GM12878 (cell line): ENCODE measurements around the gene MCEMP1. TPM values are rescaled to one million over a fixed set of nuclear protein-coding genes. Genes with fewer than 3 reads are reported as not detected.

Source experiments
- ATAC-seq: fragments of 200-7000 bp; cut with Tn5 transposase; 3 replicates; pipeline ENCODE4 v1.9.1; 2020; ENCODE audit warnings: mild to moderate bottlenecking, moderate library complexity
- BruUV-seq: library from RNA; stranded (reverse); fragments of 400-500 nt; replicated peaks from 2 replicates; lab custom pipeline; 2021; lab: Mats Ljungman, UMichigan
- CTCF ChIA-PET: fragments of 300-600 bp; sonication (Branson Sonifier 250); formaldehyde crosslinking; extraction: SDS; loops from one replicate; lab custom pipeline; 2021; ENCODE audit warnings: inconsistent platforms; lab: Yijun Ruan, JAX
- POLR2A ChIA-PET: fragments of 350-600 bp; formaldehyde crosslinking; extraction: SDS; loops from one replicate; lab custom pipeline; 2021; ENCODE audit warnings: inconsistent platforms; lab: Charles Lee
- RAD21 ChIA-PET: fragments of 300-600 bp; sonication (Branson Sonifier 250); formaldehyde crosslinking; loops from one replicate; lab custom pipeline; 2023; ENCODE audit warnings: antibody characterized with exemption; ENCODE audit not compliant: unreplicated experiment; lab: Charles Lee
- SMC1A ChIA-PET: fragments of 300-600 bp; sonication (Branson Sonifier 250); formaldehyde crosslinking; loops from one replicate; lab custom pipeline; 2023; ENCODE audit not compliant: unreplicated experiment, uncharacterized antibody; lab: Charles Lee
- DNase-seq: peaks from one replicate; pipeline ENCODE4 v3.0.0-alpha.2; 2011; ENCODE audit warnings: low read depth, low spot score
- FAIRE-seq: peaks from 3 replicates; lab custom pipeline; 2011; peaks lifted over from hg19 to GRCh38; lab: Jason Lieb, UNC
- H2AFZ ChIP-seq: 2 replicates; pipeline ENCODE4 v1.6.0; 2011; ENCODE audit warnings: low read depth, low read length, control low read depth; ENCODE audit not compliant: control insufficient read depth
- H3K27ac ChIP-seq: 2 replicates; pipeline ENCODE4 v1.5.1; 2011; ENCODE audit warnings: control low read depth; ENCODE audit not compliant: control insufficient read depth, insufficient read depth
- H3K27me3 ChIP-seq, 2 experiments: replicated peaks in 1 of 2; 2 replicates each; pipeline versions ENCODE4 v1.6.0 to v1.6.1; 2011; ENCODE audit warnings: low read length in 1 of 2; ENCODE audit not compliant: control insufficient read depth in 2 of 2, insufficient read depth in 2 of 2
- H3K36me3 ChIP-seq, 2 experiments: 2 replicates each; pipeline ENCODE4 v1.5.1; 2011; ENCODE audit warnings: low read length in 1 of 2; ENCODE audit not compliant: control insufficient read depth in 2 of 2, insufficient read depth in 2 of 2
- H3K4me1 ChIP-seq: 2 replicates; pipeline ENCODE4 v1.6.1; 2011; ENCODE audit warnings: mild to moderate bottlenecking, low read length, moderate library complexity, mixed read lengths; ENCODE audit not compliant: control insufficient read depth, insufficient read depth
- H3K4me2 ChIP-seq: 2 replicates; pipeline ENCODE4 v1.6.0; 2011; ENCODE audit warnings: control low read depth; ENCODE audit not compliant: control insufficient read depth, insufficient read depth
- H3K4me3 ChIP-seq: fragments of 200-600 bp; sonication (generic); 2 replicates; pipeline ENCODE4 v1.5.1; 2016
- H3K79me2 ChIP-seq: 2 replicates; pipeline ENCODE4 v1.6.0; 2011; ENCODE audit warnings: low read length; ENCODE audit not compliant: control insufficient read depth, insufficient read depth
- H3K9ac ChIP-seq: 2 replicates; pipeline ENCODE4 v1.8.0; 2011; ENCODE audit warnings: low read length, control low read depth, mixed read lengths; ENCODE audit not compliant: control insufficient read depth, insufficient read depth
- H3K9me3 ChIP-seq: replicated peaks from 3 replicates; pipeline ENCODE4 v1.5.1; 2011; ENCODE audit warnings: mild to moderate bottlenecking, low read length; ENCODE audit not compliant: control insufficient read depth, insufficient read depth
- H4K20me1 ChIP-seq: 2 replicates; pipeline ENCODE4 v1.6.0; 2011; ENCODE audit not compliant: control insufficient read depth, insufficient read depth
- CTCF ChIP-seq, 3 experiments: IDR thresholded peaks in 2 of 3; conservative IDR thresholded peaks in 1 of 3; 2 replicates each; pipeline ENCODE4 v1.5.1; 2011; ENCODE audit warnings: low read depth in 3 of 3, low read length in 3 of 3, mild to moderate bottlenecking in 3 of 3, control low read depth in 2 of 3, moderate library complexity in 2 of 3, inconsistent platforms in 1 of 3, mixed read lengths in 1 of 3; ENCODE audit not compliant: control insufficient read depth in 2 of 3, insufficient read depth in 1 of 3; ENCODE audit errors: extremely low read depth in 1 of 3
- ZNF687 ChIP-seq: fragments of 450-650 bp; IDR thresholded peaks from 2 replicates; pipeline ENCODE4 v1.6.1; 2017; ENCODE audit warnings: mild to moderate bottlenecking, moderate library complexity
- WGBS: methylation state at CpG from one replicate; pipeline ENCODE4 v1.1.6; 2016; ENCODE audit warnings: low lambda C conversion rate; ENCODE audit not compliant: insufficient replicate concordance, insufficient coverage; ENCODE audit errors: missing lambda C conversion rate; 5-methylcytosine and 5-hydroxymethylcytosine counted together
- in situ Hi-C: fragments of 300-500 bp; cut with MboI; formaldehyde crosslinking; loops from 9 replicates; pipeline ENCODE4 v1.14.3; 2018; ENCODE audit warnings: mixed read lengths
- intact Hi-C: fragments of 100-400 bp; cut with micrococcal nuclease; formaldehyde crosslinking; loops from one replicate; pipeline ENCODE4 v1.14.2; 2022; ENCODE audit not compliant: unreplicated experiment
- polyA plus RNA-seq, 11 experiments: library from polyadenylated mRNA; depleted of rRNA in 4 of 11; unstranded in 6 of 11; stranded (reverse) in 5 of 11; fragments of >200 nt; fragmentation: Nextera tagmentation in 4 of 11; fragmentation: Illumina TruSeq in 1 of 11; extraction: Ambion mirVana in 4 of 11; extraction: Trizol in 1 of 11; gene quantifications; 1 replicate in 1 of 11; 2 replicates in 10 of 11; pipeline versions ENCODE4 v1.2.1 to v1.2.3, GENCODE V29; 2011 to 2016; ENCODE audit warnings: inconsistent platforms in 2 of 11, missing spikeins in 2 of 11, low read depth in 1 of 11
- total RNA-seq, 4 experiments: library from RNA; depleted of rRNA in 3 of 4; stranded (reverse); fragments of >200 nt in 3 of 4; fragmentation: Illumina TruSeq in 1 of 4; extraction: Trizol in 1 of 4; gene quantifications; 2 replicates each; pipeline versions ENCODE4 v1.2.1 to v1.2.3, GENCODE V29; 2013 to 2021

The MCEMP1 gene
- total and polyA plus RNA-seq, 10 of the 15 experiments (the other 5 are each of a cell fraction or from before 2014, with no cell fraction given) = 0.08 to 0.55 (median 0.26) TPM; not detected in 1

DNA sequence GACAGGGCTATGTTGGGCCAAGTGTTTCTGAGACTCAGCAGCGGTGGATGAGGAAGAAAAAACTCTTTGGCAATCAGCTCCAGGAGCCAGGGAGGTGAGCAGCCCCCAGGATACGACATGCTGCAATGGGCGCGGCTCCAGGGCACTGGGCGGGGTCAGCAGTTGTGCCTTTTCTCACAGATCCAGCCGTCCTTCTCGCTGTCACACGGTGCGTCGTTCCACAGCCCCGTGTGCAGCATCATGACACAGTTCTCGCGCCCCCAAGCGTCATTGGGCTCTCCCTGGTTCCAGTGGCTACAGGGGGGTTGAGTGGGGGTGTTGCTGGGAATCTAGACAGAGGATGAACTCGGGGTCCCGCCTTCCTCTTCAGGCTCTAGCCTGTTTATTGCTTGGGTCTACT, 52.3 kb downstream of the MCEMP1 start:
- H3K4me2 ChIP-seq = no peak overlapping the region
- H3K36me3 ChIP-seq = no peaks in the 10 kb centered on the region
- H3K4me1 ChIP-seq = no peaks in the 10 kb centered on the region; the same call in none of the 2 replicates
- RAD21 ChIA-PET = interaction anchor here (0.8 to 1.2 kb wide), 2 partner anchors 48 to 71 kb away, joined by 3 read pairs; partner anchors contain the start of gene TRAPPC5
- no peaks in the 10 kb centered on the region for H4K20me1 ChIP-seq
- no peaks in the 10 kb centered on the region for H3K79me2 ChIP-seq
- POLR2A ChIA-PET = no interaction called here
- H2AFZ ChIP-seq = no peak overlapping the region
- no peaks in the 10 kb centered on the region; the same call in 2 of the 3 replicates for H3K9me3 ChIP-seq
- H3K9ac ChIP-seq = no peak overlapping the region
- FAIRE-seq = no peak
- no peak overlapping the region for H3K27ac ChIP-seq
- TF ChIP-seq CTCF (IDR thresholded peaks at IDR 0.05 in 2 of 3, conservative IDR thresholded peaks at IDR 0.05 in 1 of 3; ENCODE audit: control insufficient read depth in 2 of 3, extremely low read depth in 1 of 3, insufficient read depth in 1 of 3, low read depth in 3 of 3, low read length in 3 of 3) = peak in 1 of 3 experiments; percentile 4; a peak in 1 of 6 replicates
- no peak for TF ChIP-seq ZNF687
- TF ChIP-seq, all 136 proteins: peak for 1
- in situ Hi-C loops = no loop called here
- intact Hi-C loops = no loop called here
- peak; percentile 59 for ATAC-seq
- ChIA-PET CTCF (no interaction called here), SMC1A (interaction anchor here (1.0 kb wide), 1 partner anchor 38 kb away, joined by 4 read pairs; no protein-coding TSS in a partner anchor)
- Histone ChIP-seq H3K27me3 (peaks cover 4% of the 10 kb centered on the region in 2 experiments; a peak in 3 of 4 replicates), H3K4me3 (no peak overlapping the region)
- DNase-seq = no peak
- WGBS = 58% methylated on average over 16 of the region's 16 CpGs
- no TSS peak for BruUV-seq

Other genes with a start within 250 kb of the MCEMP1 start
Only the 7 nearest of the 22 such genes appear.
- 29.6 and 41.5 TPM in 2 replicates for gene XAB2, start 47.5 kb upstream of the MCEMP1 start, total RNA-seq (2014; rRNA removed)
- gene XAB2, start 47.5 kb upstream of the MCEMP1 start, total RNA-seq (2014; rRNA removed; fragmentation: Illumina TruSeq; extraction: Trizol) = 13.5 and 15.3 TPM in 2 replicates
- gene XAB2, start 47.5 kb upstream of the MCEMP1 start, total RNA-seq (2021) = 42.9 and 45.1 TPM in 2 replicates
- gene XAB2, start 47.5 kb upstream of the MCEMP1 start, polyA plus RNA-seq (2011; rRNA removed) = 9.3 and 28.5 TPM in 2 replicates
- gene XAB2, start 47.5 kb upstream of the MCEMP1 start, polyA plus RNA-seq (2014; fragmentation: Illumina TruSeq; extraction: Trizol) = 2.3 and 11.3 TPM in 2 replicates
- under 1 TPM; 0.34 to 0.66 TPM for gene XAB2, start 47.5 kb upstream of the MCEMP1 start, polyA plus RNA-seq (2014; fragmentation: Nextera tagmentation; extraction: Ambion mirVana)
- 38.1 and 43.5 TPM in 2 replicates for gene XAB2, start 47.5 kb upstream of the MCEMP1 start, polyA plus RNA-seq (2014; rRNA removed)
- gene XAB2, start 47.5 kb upstream of the MCEMP1 start, polyA plus RNA-seq (2016; fragmentation: Nextera tagmentation; extraction: Ambion mirVana) = 10 to 100 TPM; 17.3 to 20.4 TPM
- gene PET100, start 47.3 kb upstream of the MCEMP1 start, total RNA-seq (2014; rRNA removed) = 47.0 and 60.8 TPM in 2 replicates
- 90.7 and 92.9 TPM in 2 replicates for gene PET100, start 47.3 kb upstream of the MCEMP1 start, total RNA-seq (2014; rRNA removed; fragmentation: Illumina TruSeq; extraction: Trizol)
- 156 and 159 TPM in 2 replicates for gene PET100, start 47.3 kb upstream of the MCEMP1 start, total RNA-seq (2021)
- gene PET100, start 47.3 kb upstream of the MCEMP1 start, polyA plus RNA-seq (2011; rRNA removed) = 73.8 and 108 TPM in 2 replicates
- 47.3 and 85.6 TPM in 2 replicates for gene PET100, start 47.3 kb upstream of the MCEMP1 start, polyA plus RNA-seq (2014; fragmentation: Illumina TruSeq; extraction: Trizol)
- 100 to 1,000 TPM; 353 to 462 TPM for gene PET100, start 47.3 kb upstream of the MCEMP1 start, polyA plus RNA-seq (2014; fragmentation: Nextera tagmentation; extraction: Ambion mirVana)
- 66.0 and 79.5 TPM in 2 replicates for gene PET100, start 47.3 kb upstream of the MCEMP1 start, polyA plus RNA-seq (2014; rRNA removed)
- gene PET100, start 47.3 kb upstream of the MCEMP1 start, polyA plus RNA-seq (2016; fragmentation: Nextera tagmentation; extraction: Ambion mirVana) = 100 to 1,000 TPM; 332 to 386 TPM
- gene PCP2, start 43.4 kb upstream of the MCEMP1 start, total RNA-seq (2014; rRNA removed) = not detected in 2 replicates
- gene PCP2, start 43.4 kb upstream of the MCEMP1 start, total RNA-seq (2014; rRNA removed; fragmentation: Illumina TruSeq; extraction: Trizol) = 0.31 TPM in 1 of 2 replicates, not detected in the other
- 0.27 and 0.62 TPM in 2 replicates for gene PCP2, start 43.4 kb upstream of the MCEMP1 start, total RNA-seq (2021)
- 0.19 TPM in 1 of 2 replicates, not detected in the other for gene PCP2, start 43.4 kb upstream of the MCEMP1 start, polyA plus RNA-seq (2011; rRNA removed)
- 0.10 TPM in 1 of 2 replicates, not detected in the other for gene PCP2, start 43.4 kb upstream of the MCEMP1 start, polyA plus RNA-seq (2014; fragmentation: Illumina TruSeq; extraction: Trizol)
- not detected for gene PCP2, start 43.4 kb upstream of the MCEMP1 start, polyA plus RNA-seq (2014; fragmentation: Nextera tagmentation; extraction: Ambion mirVana)
- gene PCP2, start 43.4 kb upstream of the MCEMP1 start, polyA plus RNA-seq (2014; rRNA removed) = 0.15 and 0.31 TPM in 2 replicates
- not detected for gene PCP2, start 43.4 kb upstream of the MCEMP1 start, polyA plus RNA-seq (2016; fragmentation: Nextera tagmentation; extraction: Ambion mirVana)
- gene STXBP2, start 40.0 kb upstream of the MCEMP1 start, total RNA-seq (2014; rRNA removed) = 38.9 and 48.5 TPM in 2 replicates
- 27.2 and 27.4 TPM in 2 replicates for gene STXBP2, start 40.0 kb upstream of the MCEMP1 start, total RNA-seq (2014; rRNA removed; fragmentation: Illumina TruSeq; extraction: Trizol)
- gene STXBP2, start 40.0 kb upstream of the MCEMP1 start, total RNA-seq (2021) = 106 and 111 TPM in 2 replicates
- gene STXBP2, start 40.0 kb upstream of the MCEMP1 start, polyA plus RNA-seq (2011; rRNA removed) = 52.5 and 74.3 TPM in 2 replicates
- 23.3 and 43.9 TPM in 2 replicates for gene STXBP2, start 40.0 kb upstream of the MCEMP1 start, polyA plus RNA-seq (2014; fragmentation: Illumina TruSeq; extraction: Trizol)
- gene STXBP2, start 40.0 kb upstream of the MCEMP1 start, polyA plus RNA-seq (2014; fragmentation: Nextera tagmentation; extraction: Ambion mirVana) = 10 to 100 TPM in 1 of 2 experiments, 1 to 10 TPM in 1; 2.6 to 11.9 TPM
- 103 and 119 TPM in 2 replicates for gene STXBP2, start 40.0 kb upstream of the MCEMP1 start, polyA plus RNA-seq (2014; rRNA removed)
- 10 to 100 TPM; 95.3 to 96.5 TPM for gene STXBP2, start 40.0 kb upstream of the MCEMP1 start, polyA plus RNA-seq (2016; fragmentation: Nextera tagmentation; extraction: Ambion mirVana)
- gene RETN, start 8.0 kb upstream of the MCEMP1 start, total RNA-seq (2014; rRNA removed) = not detected in 2 replicates
- gene RETN, start 8.0 kb upstream of the MCEMP1 start, total RNA-seq (2014; rRNA removed; fragmentation: Illumina TruSeq; extraction: Trizol) = not detected in 2 replicates
- not detected in 2 replicates for gene RETN, start 8.0 kb upstream of the MCEMP1 start, total RNA-seq (2021)
- not detected in 2 replicates for gene RETN, start 8.0 kb upstream of the MCEMP1 start, polyA plus RNA-seq (2011; rRNA removed)
- 0.26 TPM in 1 of 2 replicates, not detected in the other for gene RETN, start 8.0 kb upstream of the MCEMP1 start, polyA plus RNA-seq (2014; fragmentation: Illumina TruSeq; extraction: Trizol)
- not detected for gene RETN, start 8.0 kb upstream of the MCEMP1 start, polyA plus RNA-seq (2014; fragmentation: Nextera tagmentation; extraction: Ambion mirVana)
- not detected in 2 replicates for gene RETN, start 8.0 kb upstream of the MCEMP1 start, polyA plus RNA-seq (2014; rRNA removed)
- not detected for gene RETN, start 8.0 kb upstream of the MCEMP1 start, polyA plus RNA-seq (2016; fragmentation: Nextera tagmentation; extraction: Ambion mirVana)
- 139 and 157 TPM in 2 replicates for gene TRAPPC5, start 3.7 kb downstream of the MCEMP1 start, total RNA-seq (2014; rRNA removed)
- 35.6 and 49.6 TPM in 2 replicates for gene TRAPPC5, start 3.7 kb downstream of the MCEMP1 start, total RNA-seq (2014; rRNA removed; fragmentation: Illumina TruSeq; extraction: Trizol)
- 168 and 181 TPM in 2 replicates for gene TRAPPC5, start 3.7 kb downstream of the MCEMP1 start, total RNA-seq (2021)
- 20.7 and 58.1 TPM in 2 replicates for gene TRAPPC5, start 3.7 kb downstream of the MCEMP1 start, polyA plus RNA-seq (2011; rRNA removed)
- 0.78 and 7.1 TPM in 2 replicates for gene TRAPPC5, start 3.7 kb downstream of the MCEMP1 start, polyA plus RNA-seq (2014; fragmentation: Illumina TruSeq; extraction: Trizol)
- gene TRAPPC5, start 3.7 kb downstream of the MCEMP1 start, polyA plus RNA-seq (2014; fragmentation: Nextera tagmentation; extraction: Ambion mirVana) = 10 to 100 TPM in 1 of 2 experiments, 1 to 10 TPM in 1; 4.2 to 22.5 TPM
- 120 and 182 TPM in 2 replicates for gene TRAPPC5, start 3.7 kb downstream of the MCEMP1 start, polyA plus RNA-seq (2014; rRNA removed)
- gene TRAPPC5, start 3.7 kb downstream of the MCEMP1 start, polyA plus RNA-seq (2016; fragmentation: Nextera tagmentation; extraction: Ambion mirVana) = 100 to 1,000 TPM; 197 to 210 TPM
- gene FCER2, start 25.0 kb downstream of the MCEMP1 start, total RNA-seq (2014; rRNA removed) = 351 and 365 TPM in 2 replicates
- 218 and 223 TPM in 2 replicates for gene FCER2, start 25.0 kb downstream of the MCEMP1 start, total RNA-seq (2014; rRNA removed; fragmentation: Illumina TruSeq; extraction: Trizol)
- 359 and 362 TPM in 2 replicates for gene FCER2, start 25.0 kb downstream of the MCEMP1 start, total RNA-seq (2021)
- gene FCER2, start 25.0 kb downstream of the MCEMP1 start, polyA plus RNA-seq (2011; rRNA removed) = 170 and 363 TPM in 2 replicates
- gene FCER2, start 25.0 kb downstream of the MCEMP1 start, polyA plus RNA-seq (2014; fragmentation: Illumina TruSeq; extraction: Trizol) = 155 and 247 TPM in 2 replicates
- gene FCER2, start 25.0 kb downstream of the MCEMP1 start, polyA plus RNA-seq (2014; fragmentation: Nextera tagmentation; extraction: Ambion mirVana) = 10 to 100 TPM; 44.0 to 53.3 TPM
- gene FCER2, start 25.0 kb downstream of the MCEMP1 start, polyA plus RNA-seq (2014; rRNA removed) = 424 and 451 TPM in 2 replicates
- 100 to 1,000 TPM; 214 to 235 TPM for gene FCER2, start 25.0 kb downstream of the MCEMP1 start, polyA plus RNA-seq (2016; fragmentation: Nextera tagmentation; extraction: Ambion mirVana)